Adrenal gland (tissue), 12 donors: Measurements from ENCODE around the gene COPG2. TPM values are rescaled to one million over a fixed set of nuclear protein-coding genes. Genes with fewer than 3 reads are reported as not detected.
"Not testable (repeated sequence)": the region's sequence is repeated elsewhere in the genome, so short reads cannot be mapped to it uniquely, and the experiment has no call there.

Experiments used
- DNase-seq, 7 donors: peaks; one replicate each; pipeline ENCODE4 v3.0.0-alpha.2; 2019 to 2020
- H3K27ac ChIP-seq, 5 donors: fragments of 200-600 bp; sonication (generic) in 4 of 5; 1 replicate in 3 of 5; 2 replicates in 2 of 5; pipeline versions ENCODE4 v1.5.1 to v1.8.0; 2016 to 2020; ENCODE audit warnings: mild to moderate bottlenecking in 1 of 5
- H3K27me3 ChIP-seq: fragments of 200-600 bp; 2 replicates; pipeline ENCODE4 v1.8.0; 2021
- H3K36me3 ChIP-seq, 2 donors: fragments of 200-600 bp; replicated peaks in 1 of 2; 1 replicate in 1 of 2; 2 replicates in 1 of 2; pipeline versions ENCODE4 v1.5.1 to v1.8.0; 2018 to 2022
- H3K4me1 ChIP-seq, 2 donors: fragments of 200-600 bp; replicated peaks in 1 of 2; 1 replicate in 1 of 2; 2 replicates in 1 of 2; pipeline versions ENCODE4 v1.5.1 to v1.8.0; 2018 to 2021
- H3K4me3 ChIP-seq, 4 donors: fragments of 200-600 bp; sonication (generic) in 3 of 4; one replicate each; pipeline ENCODE4 v1.5.1; 2016 to 2018
- H3K9me3 ChIP-seq, 3 donors: fragments of 200-600 bp; sonication (generic) in 1 of 3; replicated peaks in 1 of 3; 1 replicate in 2 of 3; 2 replicates in 1 of 3; pipeline versions ENCODE4 v1.5.1 to v1.8.0; 2016 to 2021
- CTCF ChIP-seq, 6 experiments: fragments of 450-650 bp in 4 of 6; fragments of 200-600 bp in 2 of 6; sonication (generic) in 1 of 6; IDR thresholded peaks; 1 replicate in 5 of 6; 2 replicates in 1 of 6; pipeline versions ENCODE4 v1.5.1 to v1.8.0; 2016 to 2021; ENCODE audit warnings: antibody characterized with exemption in 6 of 6, mild to moderate bottlenecking in 2 of 6, moderate library complexity in 1 of 6
- POLR2A ChIP-seq, 2 donors: fragments of 450-650 bp; IDR thresholded peaks; one replicate each; pipeline ENCODE4 v1.6.1; 2017; ENCODE audit warnings: antibody characterized with exemption in 2 of 2, mild to moderate bottlenecking in 2 of 2, moderate library complexity in 1 of 2
- WGBS, 4 donors: extraction: QIAGEN DNeasy Blood & Tissue Kit in 2 of 4; methylation state at CpG; one replicate each; pipeline versions ENCODE4 v1.1.5 to v1.1.7; 2013 to 2017; 5-methylcytosine and 5-hydroxymethylcytosine counted together
- intact Hi-C, 2 donors: fragments of 100-400 bp; cut with DNase I; formaldehyde crosslinking; loops; one replicate each; pipeline versions ENCODE4 v1.14.1 to v1.15.0; 2022 to 2023
- polyA plus RNA-seq, 3 donors: library from polyadenylated mRNA; stranded (reverse); fragments of 200-250 nt in 2 of 3; fragments of 350-450 nt in 1 of 3; fragmentation: Illumina TruSeq in 1 of 3; extraction: RNeasy Lipid Tissue Mini Kit (QIAGEN cat#74804) in 1 of 3; gene quantifications; one replicate each; pipeline ENCODE4 v1.2.3, GENCODE V29; 2013 to 2014
- total RNA-seq, 9 donors: library from RNA; depleted of rRNA in 4 of 9; stranded (reverse); fragments of >200 nt in 4 of 9; fragments of 120-200 nt in 1 of 9; fragmentation: NEBNext Ultra II Directional in 1 of 9; extraction: Animal tissue kit (Norgen Biotek cat#: 25700) in 1 of 9; gene quantifications; one replicate each; pipeline versions ENCODE4 v1.1.0 to v1.2.4, GENCODE V29; 2013 to 2023
- donor health status: healthy with polysubstance abuse.
- donor health status: Bipolar disorder and iron deficiency.
- donor health status: DM: yes; HTN: yes; CAD: no.
- donor health status: DM: no; HTN: no; CAD: no.
- donor health status: DM: no; HTN: no; CAD: no.
- donor health status: DM: yes; HTN: yes; CAD: no.

Gene COPG2
- total and polyA plus RNA-seq, 12 donors: 12.2 to 73.1 (median 37.9) TPM

DNA sequence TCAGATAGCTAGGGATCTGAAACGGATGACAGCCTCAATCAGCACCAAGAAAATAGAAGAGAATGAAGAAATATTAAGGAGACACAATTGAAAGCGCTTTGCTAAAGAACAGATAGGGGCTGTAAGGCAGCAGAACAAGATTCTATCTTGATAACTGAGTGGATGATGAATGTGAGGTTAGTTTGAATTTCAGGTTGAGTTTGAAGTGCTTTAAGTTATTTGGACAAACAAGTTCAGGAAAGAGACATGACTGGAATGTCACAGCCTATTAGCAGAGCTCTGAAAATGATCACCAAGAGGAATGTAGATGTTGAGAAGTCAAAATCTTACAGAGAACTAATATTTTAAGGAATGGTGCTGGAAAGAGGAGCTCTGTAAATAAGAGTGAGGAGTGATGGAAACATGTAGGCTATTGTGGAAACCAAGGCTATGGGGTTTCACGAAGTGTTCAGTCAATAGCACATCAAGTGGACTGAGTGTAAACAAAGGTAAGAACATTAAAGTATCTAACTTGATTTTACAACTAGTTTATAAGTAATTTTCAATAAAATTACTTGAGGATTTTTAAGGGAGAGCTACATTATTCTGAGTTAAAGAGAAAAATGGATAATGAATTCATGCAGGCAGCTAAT, 115.0 kb downstream of the COPG2 start:
- Histone ChIP-seq H3K9me3 (no peaks in the 10 kb centered on the region), H3K4me1 (no peaks in the 10 kb centered on the region), H3K27me3 (no peaks in the 10 kb centered on the region), H3K27ac (no peak overlapping the region), H3K4me3 (no peak overlapping the region), H3K36me3 (no peaks in the 10 kb centered on the region)
- DNase-seq: no peak
- TF ChIP-seq CTCF (IDR thresholded peaks at IDR 0.05) (no peak), POLR2A (IDR thresholded peaks at IDR 0.05) (no peak)
- 90 to 94% (median 92%) methylated on average over 3 of the region's 3 CpGs for WGBS, 4 donors
- intact Hi-C loops: no loop called here

GRCh38 chr7:130544356-130544755, 124.2 kb downstream of the COPG2 start:
- H3K9me3 ChIP-seq: no peaks in the 10 kb centered on the region
- no peak overlapping the region for H3K27ac ChIP-seq
- no peak overlapping the region for H3K4me3 ChIP-seq
- H3K27me3 ChIP-seq: no peaks in the 10 kb centered on the region
- H3K4me1 ChIP-seq: no peaks in the 10 kb centered on the region
- intact Hi-C loops: no loop called here
- 96 to 100% (median 98%) methylated on average over 1 of the region's 1 CpG for WGBS, 4 donors
- H3K36me3 ChIP-seq: no peaks in the 10 kb centered on the region
- TF ChIP-seq CTCF (IDR thresholded peaks at IDR 0.05) (no peak), POLR2A (IDR thresholded peaks at IDR 0.05) (no peak)
- no peak for DNase-seq

GRCh38 chr7:130543487-130544010, 125.0 kb downstream of the COPG2 start:
- 77 to 93% (median 89%) methylated on average over 2 of the region's 2 CpGs for WGBS, 4 donors
- Histone ChIP-seq H3K27me3 (no peaks in the 10 kb centered on the region), H3K4me3 (no peak overlapping the region), H3K27ac (no peak overlapping the region), H3K4me1 (no peaks in the 10 kb centered on the region), H3K36me3 (no peaks in the 10 kb centered on the region), H3K9me3 (no peaks in the 10 kb centered on the region)
- no peak for DNase-seq
- intact Hi-C loops: no loop called here
- TF ChIP-seq POLR2A (IDR thresholded peaks at IDR 0.05) (no peak), CTCF (IDR thresholded peaks at IDR 0.05) (no peak)

DNA sequence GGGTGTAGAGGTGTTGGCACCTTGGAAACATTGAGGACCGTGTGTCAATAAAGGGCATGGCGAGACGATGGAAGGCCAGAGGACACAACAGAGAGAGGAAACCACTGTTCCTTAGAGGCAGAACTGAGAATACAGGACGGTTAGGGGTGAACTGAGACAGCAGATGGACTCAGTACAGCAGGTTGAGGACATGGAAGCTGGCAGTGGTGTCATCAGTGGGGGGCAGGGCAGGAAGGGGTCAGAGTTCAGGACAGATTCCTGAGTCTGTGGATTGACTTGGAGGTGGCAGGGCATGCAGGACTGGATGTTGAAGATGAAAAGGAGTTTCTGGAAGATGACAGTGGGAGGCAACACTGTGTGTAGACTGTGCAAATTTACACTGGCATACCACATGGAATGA, 126.3 kb downstream of the COPG2 start:
- DNase-seq, H3K9me3 ChIP-seq, H3K36me3 ChIP-seq, H3K27me3 ChIP-seq, H3K27ac ChIP-seq, H3K4me3 ChIP-seq, intact Hi-C loops, H3K4me1 ChIP-seq: not testable (repeated sequence)
- 72 to 86% (median 79%) methylated on average over 4 of the region's 4 CpGs for WGBS, 4 donors

GRCh38 chr7:130541287-130541686, 127.3 kb downstream of the COPG2 start:
- H3K4me3 ChIP-seq, H3K9me3 ChIP-seq, H3K36me3 ChIP-seq, H3K4me1 ChIP-seq, H3K27me3 ChIP-seq, intact Hi-C loops, DNase-seq, H3K27ac ChIP-seq: not testable (repeated sequence)
- 89 to 95% (median 92%) methylated on average over 7 of the region's 7 CpGs for WGBS, 4 donors

DNA sequence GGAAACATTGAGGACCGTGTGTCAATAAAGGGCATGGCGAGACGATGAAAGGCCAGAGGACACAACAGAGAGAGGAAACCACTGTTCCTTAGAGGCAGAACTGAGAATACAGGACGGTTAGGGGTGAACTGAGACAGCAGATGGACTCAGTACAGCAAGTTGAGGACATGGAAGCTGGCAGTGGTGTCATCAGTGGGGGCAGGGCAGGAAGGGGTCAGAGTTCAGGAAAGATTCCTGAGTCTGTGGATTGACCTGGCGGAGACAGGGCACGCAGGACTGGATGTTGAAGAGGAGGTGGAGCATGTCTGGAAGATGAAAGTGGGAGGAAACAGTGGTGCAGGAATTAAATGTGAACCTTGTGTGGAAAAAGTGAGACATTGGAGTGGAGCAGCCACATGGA, 130.7 kb downstream of the COPG2 start:
- intact Hi-C loops, H3K4me3 ChIP-seq, H3K4me1 ChIP-seq, H3K27ac ChIP-seq, H3K36me3 ChIP-seq, H3K27me3 ChIP-seq, DNase-seq, H3K9me3 ChIP-seq: not testable (repeated sequence)
- 82 to 93% (median 88%) methylated on average over 6 of the region's 6 CpGs for WGBS, 4 donors
